Measurements from ENCODE around the gene PDLIM1. TPM values are rescaled to one million over a fixed set of nuclear protein-coding genes. Genes with fewer than 3 reads are reported as not detected.

Gene PDLIM1
- total RNA-seq, 1 experiment from 2014 or later = 115 TPM

DNA sequence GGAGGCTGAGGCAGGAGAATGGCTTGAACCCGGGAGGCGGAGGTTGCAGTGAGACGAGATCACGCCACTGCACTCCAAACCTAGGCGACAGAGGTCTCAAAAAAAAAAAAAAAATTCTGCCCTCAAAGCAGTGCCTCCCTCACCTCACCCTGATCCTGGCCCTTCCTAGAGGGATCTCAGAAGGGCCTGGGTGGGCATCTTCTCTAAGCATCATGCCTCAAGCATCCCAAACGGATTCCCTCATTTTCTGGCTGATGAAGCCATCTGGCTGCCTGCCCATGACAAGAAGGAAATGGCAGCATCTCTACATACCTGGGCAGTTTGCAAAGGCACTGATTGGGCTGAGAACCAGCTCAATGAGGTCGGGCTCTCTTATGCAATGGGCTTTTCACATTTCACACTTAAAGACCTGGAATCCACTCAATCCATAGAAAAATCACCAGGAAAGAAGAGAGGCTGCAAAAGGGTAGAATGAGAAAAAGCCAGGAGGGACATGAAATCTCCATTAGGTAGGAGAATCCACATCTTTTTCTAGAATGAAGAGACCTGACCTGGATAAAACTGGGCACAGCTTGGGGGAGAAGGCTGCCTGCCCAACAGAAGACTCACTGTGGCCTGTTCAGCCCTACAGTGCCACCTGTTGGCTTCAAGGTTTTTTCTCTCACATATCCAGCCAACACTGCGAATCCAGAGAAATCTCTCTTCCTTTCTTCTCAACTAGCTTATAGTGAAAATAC lies 48.1 kb downstream of the PDLIM1 start:
- H3K4me1 ChIP-seq (ENCODE audit: insufficient read depth, low read length) = peaks cover 2% of the 10 kb centered on the region; the same call in 1 of the 2 replicates
- no peak overlapping the region for H4K5ac ChIP-seq (ENCODE audit: insufficient read length, low read depth, low read length)
- H3K27me3 Mint-ChIP-seq (ENCODE audit: low read depth) = no peaks in the 10 kb centered on the region
- H3K18ac ChIP-seq (ENCODE audit: insufficient read length, low read depth, low read length) = no peak overlapping the region
- H3K27ac ChIP-seq (ENCODE audit: insufficient read length, low read depth, low read length) = no peak overlapping the region
- TF ChIP-seq, protein P1, sequence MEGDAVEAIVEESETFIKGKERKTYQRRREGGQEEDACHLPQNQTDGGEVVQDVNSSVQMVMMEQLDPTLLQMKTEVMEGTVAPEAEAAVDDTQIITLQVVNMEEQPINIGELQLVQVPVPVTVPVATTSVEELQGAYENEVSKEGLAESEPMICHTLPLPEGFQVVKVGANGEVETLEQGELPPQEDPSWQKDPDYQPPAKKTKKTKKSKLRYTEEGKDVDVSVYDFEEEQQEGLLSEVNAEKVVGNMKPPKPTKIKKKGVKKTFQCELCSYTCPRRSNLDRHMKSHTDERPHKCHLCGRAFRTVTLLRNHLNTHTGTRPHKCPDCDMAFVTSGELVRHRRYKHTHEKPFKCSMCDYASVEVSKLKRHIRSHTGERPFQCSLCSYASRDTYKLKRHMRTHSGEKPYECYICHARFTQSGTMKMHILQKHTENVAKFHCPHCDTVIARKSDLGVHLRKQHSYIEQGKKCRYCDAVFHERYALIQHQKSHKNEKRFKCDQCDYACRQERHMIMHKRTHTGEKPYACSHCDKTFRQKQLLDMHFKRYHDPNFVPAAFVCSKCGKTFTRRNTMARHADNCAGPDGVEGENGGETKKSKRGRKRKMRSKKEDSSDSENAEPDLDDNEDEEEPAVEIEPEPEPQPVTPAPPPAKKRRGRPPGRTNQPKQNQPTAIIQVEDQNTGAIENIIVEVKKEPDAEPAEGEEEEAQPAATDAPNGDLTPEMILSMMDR (conservative IDR thresholded peaks at IDR 0.05) = peak; percentile 89
- no peak overlapping the region for H3K9ac ChIP-seq (ENCODE audit: extremely low read depth, insufficient read length, low read length)
- DNase-seq = peak; percentile 73
- no peaks in the 10 kb centered on the region for H3K79me1 ChIP-seq (ENCODE audit: insufficient read depth, low read depth, low read length, poor library complexity, severe bottlenecking)
- no peak overlapping the region for H2BK20ac ChIP-seq (ENCODE audit: low read depth, low read length, poor library complexity, severe bottlenecking)
- no peak overlapping the region for H3K23ac ChIP-seq (ENCODE audit: insufficient read length, low read depth, low read length)
- peaks cover 21 to 59% (median 56%) of the 10 kb centered on the region in 3 experiments for H3K36me3 Mint-ChIP-seq (ENCODE audit: insufficient read depth in 1 of 3, low read depth in 3 of 3)
- H2AFZ ChIP-seq (ENCODE audit: low read length) = no peak overlapping the region
- H3K56ac ChIP-seq (ENCODE audit: insufficient read length, low read depth, low read length) = no peak overlapping the region
- H3K79me2 ChIP-seq (ENCODE audit: insufficient read depth, low read length) = no peaks in the 10 kb centered on the region
- H3K4me1 Mint-ChIP-seq = peaks cover 16 to 23% of the 10 kb centered on the region in 2 experiments
- no peak overlapping the region for H4K8ac ChIP-seq (replicated peaks; ENCODE audit: insufficient read length, low read depth, low read length)
- H3K14ac ChIP-seq (ENCODE audit: insufficient read depth, low read length) = no peak overlapping the region
- no peak overlapping the region for H2BK120ac ChIP-seq (ENCODE audit: low read depth, low read length, poor library complexity, severe bottlenecking)
- no peak overlapping the region for H2AK5ac ChIP-seq (ENCODE audit: insufficient read length, low read length)
- no peak overlapping the region for H4K91ac ChIP-seq (ENCODE audit: insufficient read length, low read depth, low read length)
- H2BK12ac ChIP-seq (ENCODE audit: insufficient read length, low read depth, low read length) = no peak overlapping the region
- no peak overlapping the region for H3K4me3 Mint-ChIP-seq
- H3K27ac Mint-ChIP-seq = peak overlapping the region in 1 of 3 experiments; percentile 40; a peak in 4 of 7 replicates
- H4K20me1 ChIP-seq (ENCODE audit: control insufficient read depth, insufficient read depth, insufficient read length) = no peaks in the 10 kb centered on the region
- no peak overlapping the region for H2BK5ac ChIP-seq (ENCODE audit: insufficient read length, low read length)
- H3K23me2 ChIP-seq (ENCODE audit: insufficient read length, low read depth, low read length, poor library complexity, severe bottlenecking) = no peaks in the 10 kb centered on the region
- H2BK15ac ChIP-seq (ENCODE audit: low read depth, low read length) = no peak overlapping the region
- no peak overlapping the region for H3K4ac ChIP-seq (ENCODE audit: low read depth, low read length)
- no peak overlapping the region for H3K4me2 ChIP-seq (ENCODE audit: insufficient read depth, insufficient read length, low read length)
- H3K9me3 ChIP-seq (ENCODE audit: control insufficient read depth, low read depth, low read length) = no peaks in the 10 kb centered on the region
- WGBS (ENCODE audit: extremely low coverage, insufficient read length, low lambda C conversion rate) = no CpG with 5 or more reads among the region's 8 CpGs
- H3K27me3 ChIP-seq (ENCODE audit: insufficient read depth, low read length) = no peaks in the 10 kb centered on the region
- H3T11ph ChIP-seq (ENCODE audit: low read length) = no peak overlapping the region
- H3K9me3 Mint-ChIP-seq = peaks cover 8 to 9% of the 10 kb centered on the region in 2 experiments
